ENCODE results near the gene SMNDC1. TPM values are rescaled to one million over a fixed set of nuclear protein-coding genes. Genes with fewer than 3 reads are reported as not detected.
"Not testable (repeated sequence)": the region's sequence is repeated elsewhere in the genome, so short reads cannot be mapped to it uniquely, and the experiment has no call there.

The SMNDC1 gene
- total RNA-seq, 4 donors from 2014 or later: 9.7 to 17.0 (median 13.1) TPM

GRCh38 chr10:110275128-110275729, 29.5 kb downstream of the SMNDC1 start:
- peak overlapping the region; percentile 55 to 84 (median 81) for H3K27ac ChIP-seq (replicated peaks in 1 of 4)
- no peaks in the 10 kb centered on the region for H3K27me3 ChIP-seq
- TF ChIP-seq POLR2AphosphoS5 (IDR thresholded peaks at IDR 0.05) (no peak), POLR2A (IDR thresholded peaks at IDR 0.05; ENCODE audit: low read depth) (no peak), CTCF (IDR thresholded peaks at IDR 0.05) (no peak), EP300 (IDR thresholded peaks at IDR 0.05) (no peak)
- no peaks in the 10 kb centered on the region for H3K9me3 ChIP-seq
- peaks cover 73 to 99% (median 95%) of the 10 kb centered on the region in 4 donors for H3K4me1 ChIP-seq
- H3K36me3 ChIP-seq: peaks cover 0 to 6% (median 3%) of the 10 kb centered on the region in 4 donors
- no peak for DNase-seq (ENCODE audit: extremely low spot score)
- intact Hi-C loops (cut with DNase I): no loop called here
- WGBS: 63% methylated on average over 2 of the region's 2 CpGs
- H3K4me3 ChIP-seq: no peak overlapping the region

GRCh38 chr10:110274647-110275046, 30.1 kb downstream of the SMNDC1 start:
- no peaks in the 10 kb centered on the region for H3K27me3 ChIP-seq
- no peaks in the 10 kb centered on the region for H3K9me3 ChIP-seq
- H3K4me1 ChIP-seq: peaks cover 76 to 100% (median 96%) of the 10 kb centered on the region in 4 donors
- DNase-seq (ENCODE audit: extremely low spot score): no peak
- TF ChIP-seq EP300 (IDR thresholded peaks at IDR 0.05) (no peak), POLR2AphosphoS5 (IDR thresholded peaks at IDR 0.05) (no peak), POLR2A (IDR thresholded peaks at IDR 0.05; ENCODE audit: low read depth) (no peak), CTCF (IDR thresholded peaks at IDR 0.05) (no peak)
- H3K27ac ChIP-seq (replicated peaks in 1 of 4): peak overlapping the region; percentile 55 to 84 (median 81)
- no peak overlapping the region for H3K4me3 ChIP-seq
- intact Hi-C loops (cut with DNase I): no loop called here
- 88% methylated on average over 6 of the region's 6 CpGs for WGBS
- H3K36me3 ChIP-seq: peaks cover 0 to under 1% (median under 1%) of the 10 kb centered on the region in 4 donors

GRCh38 chr10:110274072-110274627, 30.6 kb downstream of the SMNDC1 start:
- intact Hi-C loops (cut with DNase I): no loop called here
- DNase-seq (ENCODE audit: extremely low spot score): no peak
- Histone ChIP-seq H3K4me3 (no peak overlapping the region), H3K9me3 (no peaks in the 10 kb centered on the region), H3K4me1 (peaks cover 73 to 100% (median 96%) of the 10 kb centered on the region in 4 donors), H3K36me3 (no peaks in the 10 kb centered on the region), H3K27me3 (no peaks in the 10 kb centered on the region), H3K27ac (replicated peaks in 1 of 4) (peak overlapping the region; percentile 55 to 84 (median 81))
- TF ChIP-seq CTCF (IDR thresholded peaks at IDR 0.05) (no peak), EP300 (IDR thresholded peaks at IDR 0.05) (no peak), POLR2AphosphoS5 (IDR thresholded peaks at IDR 0.05) (no peak), POLR2A (IDR thresholded peaks at IDR 0.05; ENCODE audit: low read depth) (no peak)

GRCh38 chr10:110273474-110273873, 31.2 kb downstream of the SMNDC1 start:
- TF ChIP-seq POLR2A (IDR thresholded peaks at IDR 0.05; ENCODE audit: low read depth) (no peak), CTCF (IDR thresholded peaks at IDR 0.05) (no peak), POLR2AphosphoS5 (IDR thresholded peaks at IDR 0.05) (peak; percentile 73 to 81), EP300 (IDR thresholded peaks at IDR 0.05) (peak; percentile 37)
- intact Hi-C loops (cut with DNase I): no loop called here
- Histone ChIP-seq H3K36me3 (no peaks in the 10 kb centered on the region), H3K27me3 (no peaks in the 10 kb centered on the region), H3K27ac (replicated peaks in 1 of 4) (peak overlapping the region; percentile 55 to 84 (median 81)), H3K4me3 (no peak overlapping the region), H3K9me3 (no peaks in the 10 kb centered on the region), H3K4me1 (peaks cover 71 to 100% (median 96%) of the 10 kb centered on the region in 4 donors)
- 37% methylated on average over 4 of the region's 4 CpGs for WGBS
- peak; percentile 92 for DNase-seq (ENCODE audit: extremely low spot score)

- H3K27me3 ChIP-seq; H3K9me3 ChIP-seq; DNase-seq (ENCODE audit: extremely low spot score); H3K36me3 ChIP-seq; H3K4me3 ChIP-seq; intact Hi-C loops (cut with DNase I): not testable (repeated sequence)
- WGBS: 91% methylated on average over 15 of the region's 15 CpGs
- H3K4me1 ChIP-seq: peaks cover 70 to 100% (median 96%) of the 10 kb centered on the region in 4 donors
- peak overlapping the region; percentile 55 to 84 (median 81) for H3K27ac ChIP-seq (replicated peaks in 1 of 4)
Measured at GRCh38 chr10:110272995-110273394, 31.7 kb downstream of the SMNDC1 start.

Data from esophagus muscularis mucosa (tissue), 4 donors.